K562 (cell line): Measurements from ENCODE around the gene SMC5. TPM values are rescaled to one million over a fixed set of nuclear protein-coding genes. Genes with fewer than 3 reads are reported as not detected.

Experiments
- ADNP ChIP-seq: fragments of 200-800 bp; sonication (Bioruptor generic); IDR thresholded peaks from 2 replicates; pipeline ENCODE4 v1.6.1; 2016; ENCODE audit warnings: missing genetic modification characterization, missing compliant biosample characterization
- ARID1B ChIP-seq: fragments of 450-650 bp; IDR thresholded peaks from 2 replicates; pipeline ENCODE4 v1.6.1; 2016; ENCODE audit warnings: antibody characterized with exemption, mild to moderate bottlenecking, inconsistent platforms
- ASH1L ChIP-seq: fragments of 450-650 bp; IDR thresholded peaks from 2 replicates; pipeline ENCODE4 v1.6.1; 2018; ENCODE audit warnings: borderline replicate concordance, mild to moderate bottlenecking, low read depth; ENCODE audit not compliant: partially characterized antibody
- BRD9 ChIP-seq: fragments of 450-650 bp; IDR thresholded peaks from 2 replicates; pipeline ENCODE4 v1.6.1; 2018; ENCODE audit warnings: low read depth; ENCODE audit not compliant: partially characterized antibody
- BRF2 ChIP-seq: IDR thresholded peaks from 3 replicates; pipeline ENCODE4 v1.6.1; 2011; ENCODE audit warnings: borderline replicate concordance, mild to moderate bottlenecking; ENCODE audit not compliant: insufficient read length, insufficient read depth
- C11orf30 ChIP-seq: fragments of 450-650 bp; IDR thresholded peaks from 2 replicates; pipeline ENCODE4 v1.6.1; 2016; ENCODE audit warnings: low read depth, mild to moderate bottlenecking
- CEBPZ ChIP-seq: fragments of 150-350 bp; IDR thresholded peaks from 2 replicates; pipeline ENCODE4 v1.6.1; 2014; ENCODE audit warnings: low read depth, mild to moderate bottlenecking, low read length, borderline replicate concordance
- CTBP1 ChIP-seq: fragments of 450-650 bp; IDR thresholded peaks from 2 replicates; pipeline ENCODE4 v1.6.1; 2016; ENCODE audit warnings: borderline replicate concordance
- EP400 ChIP-seq: fragments of 450-650 bp; IDR thresholded peaks from 2 replicates; pipeline ENCODE4 v1.6.1; 2017; ENCODE audit warnings: antibody characterized with exemption, mild to moderate bottlenecking, moderate library complexity
- ETV5 ChIP-seq: sonication (generic); formaldehyde crosslinking; IDR thresholded peaks from 2 replicates; pipeline ENCODE4 v1.4.0; 2020; ENCODE audit warnings: low read depth, mild to moderate bottlenecking, missing genetic modification reagents
- EWSR1 ChIP-seq: fragments of 450-650 bp; IDR thresholded peaks from 2 replicates; pipeline ENCODE4 v1.6.1; 2018; ENCODE audit warnings: borderline replicate concordance, mild to moderate bottlenecking, low read depth, moderate library complexity; ENCODE audit not compliant: partially characterized antibody
- HDAC2 ChIP-seq: fragments of 450-650 bp; IDR thresholded peaks from 2 replicates; pipeline ENCODE4 v1.6.1; 2016; ENCODE audit warnings: mild to moderate bottlenecking
- KAT8 ChIP-seq: fragments of 450-650 bp; IDR thresholded peaks from 2 replicates; pipeline ENCODE4 v1.6.1; 2016; ENCODE audit warnings: low read depth, mild to moderate bottlenecking
- NUFIP1 ChIP-seq: fragments of 450-650 bp; IDR thresholded peaks from 2 replicates; pipeline ENCODE4 v1.6.1; 2018; ENCODE audit not compliant: partially characterized antibody
- PHTF2 ChIP-seq: fragments of 250-450 bp; sonication (Bioruptor Pico); IDR thresholded peaks from 2 replicates; pipeline ENCODE4 v1.5.0; 2021; ENCODE audit warnings: mild to moderate bottlenecking
- POLR2A ChIP-seq: fragments of 450-650 bp; conservative IDR thresholded peaks from 2 replicates; pipeline ENCODE4 v1.6.1; 2016
- PRMT5 ChIP-seq: sonication (generic); formaldehyde crosslinking; IDR thresholded peaks from 2 replicates; pipeline ENCODE4 v1.5.0; 2020; ENCODE audit warnings: missing genetic modification reagents
- PURB ChIP-seq: sonication (generic); formaldehyde crosslinking; IDR thresholded peaks from 2 replicates; pipeline ENCODE4 v1.9.0; 2021; ENCODE audit warnings: low read depth, mild to moderate bottlenecking, missing genetic modification reagents
- SIN3A ChIP-seq, 2 experiments: fragments of 150-350 bp in 1 of 2; IDR thresholded peaks; 2 replicates each; pipeline ENCODE4 v1.6.1; 2011 to 2016; ENCODE audit warnings: borderline replicate concordance in 2 of 2, low read depth in 2 of 2, low read length in 2 of 2, mild to moderate bottlenecking in 2 of 2, moderate library complexity in 2 of 2; ENCODE audit not compliant: control insufficient read depth in 1 of 2
- SRSF1 ChIP-seq: fragments of 200-400 bp; formaldehyde crosslinking; IDR thresholded peaks from 2 replicates; pipeline ENCODE4 v1.6.1; 2017; ENCODE audit warnings: mild to moderate bottlenecking, low read depth, low read length, moderate library complexity
- TFAP4 ChIP-seq: sonication (generic); formaldehyde crosslinking; IDR thresholded peaks from 2 replicates; pipeline ENCODE4 v1.8.0; 2022; ENCODE audit warnings: missing genetic modification reagents, mild to moderate bottlenecking, moderate library complexity, borderline replicate concordance
- ZBTB1 ChIP-seq: sonication (generic); formaldehyde crosslinking; IDR thresholded peaks from 2 replicates; pipeline ENCODE4 v1.8.1; 2023; ENCODE audit warnings: missing genetic modification reagents, low read depth, mild to moderate bottlenecking, borderline replicate concordance
- ZNF253 ChIP-seq: fragments of 250-450 bp; sonication (Bioruptor Pico); conservative IDR thresholded peaks from 2 replicates; pipeline ENCODE4 v1.6.1; 2021; ENCODE audit warnings: mild to moderate bottlenecking
- ZNF699 ChIP-seq: fragments of 250-450 bp; sonication (Bioruptor Pico); IDR thresholded peaks from 2 replicates; pipeline ENCODE4 v1.8.0; 2021; ENCODE audit warnings: mild to moderate bottlenecking, moderate library complexity; ENCODE audit not compliant: insufficient replicate concordance
- polyA plus RNA-seq, 8 experiments: library from polyadenylated mRNA; depleted of rRNA in 4 of 8; stranded (reverse) in 5 of 8; unstranded in 3 of 8; fragments of >200 nt; fragmentation: Nextera tagmentation in 2 of 8; fragmentation: Illumina TruSeq in 1 of 8; extraction: Ambion mirVana in 2 of 8; extraction: Trizol in 1 of 8; gene quantifications; 2 replicates each; pipeline versions ENCODE4 v1.2.1 to v1.2.3, GENCODE V29; 2011 to 2014; ENCODE audit warnings: inconsistent platforms in 1 of 8, missing spikeins in 1 of 8
- total RNA-seq, 7 experiments: library from RNA; depleted of rRNA in 6 of 7; stranded (reverse); fragments of >200 nt in 6 of 7; fragmentation: Illumina TruSeq in 2 of 7; extraction: Trizol in 2 of 7; gene quantifications; 2 replicates each; pipeline versions ENCODE4 v1.2.1 to v1.2.3, GENCODE V29; 2011 to 2021; ENCODE audit warnings: low replicate concordance in 1 of 7

The SMC5 gene
- total and polyA plus RNA-seq, 9 of the 15 experiments (the other 6 are each of a cell fraction or from before 2014, with no cell fraction given) = 3.5 to 43.2 (median 21.4) TPM

GRCh38 chr9:70258692-70259511 is at the start of gene SMC5 (continued):
- peak; percentile 80 for TF ChIP-seq EP400
- TF ChIP-seq POLR2A = peak; percentile 90
- TF ChIP-seq SIN3A (IDR thresholded peaks at IDR 0.05; ENCODE audit: borderline replicate concordance in 2 of 2, control insufficient read depth in 1 of 2, low read depth in 2 of 2, low read length in 2 of 2) = peak in 1 of 2 experiments; percentile 70; a peak in 1 of 4 replicates
- no peak for TF ChIP-seq ZNF253 (CRISPR knock-in tag)
- TF ChIP-seq ARID1B = 0 out of 2 replicates have a peak, but pooled peaks have one; percentile 19
- TF ChIP-seq KAT8 = no peak
- TF ChIP-seq PHTF2 (CRISPR knock-in tag) = no peak
- TF ChIP-seq PURB (CRISPR knock-in tag) = no peak
- TF ChIP-seq TFAP4 (CRISPR knock-in tag) = peak; percentile 59; the same call in 1 of the 2 replicates
- no peak for TF ChIP-seq PRMT5 (CRISPR knock-in tag)
- TF ChIP-seq ETV5 (CRISPR knock-in tag) = peak; percentile 75
- TF ChIP-seq EWSR1 = no peak
- TF ChIP-seq C11orf30 = peak; percentile 15; the same call in 1 of the 2 replicates
- peak; percentile 57 for TF ChIP-seq CTBP1
- TF ChIP-seq ASH1L = peak; percentile 34
- TF ChIP-seq CEBPZ = no peak
- TF ChIP-seq ZBTB1 = no peak
- TF ChIP-seq HDAC2 = peak; percentile 64; the same call in 1 of the 2 replicates
- no peak for TF ChIP-seq ZNF699 (CRISPR knock-in tag)
- no peak for TF ChIP-seq NUFIP1
- no peak for TF ChIP-seq BRF2
- no peak for TF ChIP-seq SRSF1
- no peak for TF ChIP-seq BRD9
- no peak for TF ChIP-seq ADNP (tag)
